NCI-H748 (cell line): ENCODE results near the gene RORC.
"Not testable (repeated sequence)": the region's sequence is repeated elsewhere in the genome, so short reads cannot be mapped to it uniquely, and the experiment has no call there.

Experiments
- DNase-seq: peaks from one replicate; lab custom pipeline; 2025; ENCODE audit not compliant: unreplicated experiment; lab: John Stamatoyannopoulos, UW

The RORC gene

GRCh38 chr1:151807131-151807530 is 24.5 kb downstream of the RORC start:
- DNase-seq, result no peak

- DNase-seq, result no peak
Observed at GRCh38 chr1:151806170-151806569, 25.4 kb downstream of the RORC start.

DNA sequence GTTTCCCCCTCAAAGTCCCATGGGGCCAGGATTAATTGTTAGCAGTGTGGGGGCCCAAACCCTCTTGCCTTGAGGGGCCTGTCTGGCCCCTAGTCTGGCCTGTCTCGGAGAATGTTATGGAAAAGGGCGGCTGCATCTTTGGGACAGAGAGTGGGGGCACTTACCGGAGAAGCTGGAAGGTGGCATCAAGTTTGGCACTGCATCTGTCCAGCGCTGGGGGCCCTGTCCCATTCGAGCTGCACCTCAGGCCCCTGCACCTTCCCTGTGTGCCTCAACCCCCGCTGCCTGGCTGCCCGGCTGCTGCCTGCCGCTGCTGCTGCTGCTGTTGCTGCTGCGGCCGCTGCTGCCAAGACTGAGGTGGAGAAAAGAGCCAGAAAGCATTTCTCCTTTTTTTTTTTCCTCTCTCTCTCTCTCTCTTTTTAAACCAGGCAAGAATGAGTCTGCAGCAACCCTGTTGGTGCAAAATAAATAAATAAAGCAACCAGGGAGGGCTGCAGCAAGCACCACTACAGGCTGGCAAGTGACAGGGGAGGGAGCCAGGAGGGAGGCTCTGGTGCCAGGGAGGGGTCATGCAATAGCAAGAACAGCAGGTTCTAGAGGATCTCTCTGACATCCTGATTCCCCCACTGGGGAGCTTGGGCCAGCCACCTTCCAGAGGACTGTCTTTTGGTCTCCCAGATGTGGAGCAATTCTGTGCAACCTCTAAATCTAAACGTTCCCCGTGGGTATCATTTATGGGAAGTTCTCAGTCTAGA is 26.4 kb downstream of the RORC start, which contains the start of gene LINGO4:
TSS of gene LINGO4 (minus strand) at position 354 of the 755 bp plus-strand sequence. CDS start 2,715 bp downstream, outside the sequence.
- no peak for DNase-seq

DNA sequence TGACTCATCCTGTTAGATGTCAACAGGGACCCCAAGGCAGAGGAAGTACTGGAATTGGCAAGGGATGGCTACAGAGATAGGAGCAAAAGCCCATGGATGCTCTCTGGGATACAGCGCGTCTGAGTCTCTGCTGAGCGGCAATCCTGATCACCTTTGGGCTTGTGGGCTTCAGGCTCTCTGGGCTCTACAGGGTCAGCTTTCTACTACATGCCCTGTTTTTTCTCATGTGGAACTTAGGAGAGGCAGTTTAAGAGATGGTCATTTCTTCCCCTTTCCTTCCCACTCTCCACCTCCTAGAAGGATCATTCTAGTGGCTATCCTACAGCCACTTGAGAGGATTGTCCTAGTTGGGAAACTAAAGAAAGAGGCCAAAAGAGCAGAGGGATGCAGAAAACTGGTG is 27.7 kb downstream of the RORC start:
- DNase-seq, result no peak

DNA sequence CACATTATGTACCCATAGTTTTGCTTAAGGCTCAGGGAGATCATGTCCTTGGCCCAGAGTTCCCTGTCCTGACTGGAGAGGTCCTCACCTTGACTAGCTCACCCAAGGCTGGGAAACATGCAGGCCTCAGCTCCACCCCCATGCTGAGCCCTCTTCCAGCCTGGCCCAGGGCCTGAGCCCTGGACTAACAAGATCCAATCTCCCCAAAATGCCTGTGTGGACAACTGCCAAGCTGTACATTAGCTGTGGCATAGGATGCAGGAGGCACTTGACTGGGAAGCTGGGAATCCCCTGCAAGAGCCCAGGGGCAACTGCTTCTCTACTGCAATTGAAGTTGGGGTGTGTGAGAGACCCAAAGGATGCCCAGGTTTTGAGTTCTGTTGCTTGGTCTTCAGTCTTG is 28.4 kb downstream of the RORC start:
- no peak for DNase-seq

DNA sequence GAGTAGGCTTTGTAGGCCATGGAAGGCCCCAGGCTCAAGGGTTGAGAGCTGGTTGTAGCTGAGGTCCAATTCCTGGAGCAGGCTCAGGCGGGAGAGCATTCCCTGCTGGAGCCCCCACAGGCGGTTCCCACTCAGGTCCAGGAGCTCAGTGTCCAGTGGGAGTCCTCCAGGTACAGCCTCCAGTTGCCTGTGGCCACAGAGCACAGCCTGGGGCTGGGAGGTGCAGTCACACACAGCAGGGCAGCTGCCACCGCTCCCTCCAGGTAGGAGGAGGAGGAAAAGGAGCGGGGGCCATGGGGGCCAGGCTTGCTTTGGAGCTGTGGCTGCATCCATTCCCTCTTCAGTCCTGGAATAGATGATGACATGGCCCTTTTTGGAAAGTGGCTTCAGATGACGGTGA is 29.2 kb downstream of the RORC start:
- DNase-seq, result no peak

GRCh38 chr1:151801846-151802245 is 29.8 kb downstream of the RORC start:
- no peak for DNase-seq

DNA sequence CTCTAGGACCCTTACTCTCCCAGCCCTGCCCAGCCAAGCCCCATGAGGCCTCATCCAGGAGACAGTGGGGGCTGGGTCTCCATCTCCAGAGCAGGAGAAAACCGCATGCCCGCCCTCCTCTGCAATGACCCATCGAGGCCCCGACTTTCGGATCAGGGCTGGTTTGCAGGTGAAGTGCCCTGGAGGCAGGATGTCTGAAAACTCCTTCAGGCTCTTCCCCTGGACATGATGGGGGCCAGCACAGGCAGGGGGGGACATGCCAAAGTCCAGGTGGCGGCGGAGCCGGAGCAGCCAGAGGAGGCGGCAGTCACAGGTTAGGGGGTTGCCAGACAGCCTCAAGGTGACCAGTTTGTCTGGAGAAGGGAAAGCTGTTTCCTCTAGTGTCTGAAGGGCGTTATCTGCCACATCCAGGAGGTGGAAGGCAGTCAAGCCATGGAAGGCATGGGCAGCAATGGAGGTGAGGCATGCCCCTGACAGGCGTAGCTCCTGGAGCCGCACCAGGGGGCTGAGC is 30.2 kb downstream of the RORC start:
- DNase-seq, result no peak

DNA sequence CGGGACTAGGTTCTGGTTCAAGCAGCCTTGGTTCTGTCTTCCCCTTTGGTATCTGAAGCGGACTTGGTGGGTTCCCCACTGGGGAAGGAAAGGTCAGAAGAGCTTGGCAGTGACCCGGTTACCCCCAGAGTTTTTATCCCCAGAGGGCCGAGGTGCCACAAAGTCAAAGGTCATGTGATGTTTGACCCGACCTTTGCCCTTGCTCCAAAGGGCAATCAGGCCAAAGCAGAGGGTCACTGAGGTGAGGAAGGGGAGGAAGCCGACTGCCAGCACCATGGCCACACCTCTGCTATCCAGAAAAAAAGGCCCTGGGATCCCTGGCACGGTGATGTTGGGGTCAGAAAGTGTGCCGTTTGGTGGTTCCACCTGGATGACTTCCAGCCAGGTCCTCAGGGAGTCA is 30.8 kb downstream of the RORC start:
- no peak for DNase-seq

GRCh38 chr1:151799179-151800022 is 32.2 kb downstream of the RORC start:
- no peak for DNase-seq

DNA sequence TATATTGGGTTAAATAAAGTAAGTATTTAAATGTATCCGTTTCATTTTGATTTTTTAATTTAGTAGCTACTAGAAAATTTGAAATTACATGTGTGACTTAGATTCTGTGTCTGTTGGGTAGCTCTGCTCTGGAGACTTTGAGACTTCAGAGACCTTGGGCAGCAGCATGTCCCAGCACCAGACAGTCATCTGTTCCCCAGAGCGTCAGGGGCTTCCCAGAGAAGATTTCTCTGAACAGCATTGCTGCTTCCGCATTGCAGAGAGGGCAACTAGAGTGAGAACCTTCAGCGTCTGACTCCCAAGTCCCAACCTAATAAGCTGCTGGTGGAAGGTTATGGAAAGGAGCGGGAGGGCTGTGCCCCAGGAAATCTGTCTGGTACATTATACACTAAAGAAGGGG is 33.0 kb downstream of the RORC start:
- no peak for DNase-seq

DNA sequence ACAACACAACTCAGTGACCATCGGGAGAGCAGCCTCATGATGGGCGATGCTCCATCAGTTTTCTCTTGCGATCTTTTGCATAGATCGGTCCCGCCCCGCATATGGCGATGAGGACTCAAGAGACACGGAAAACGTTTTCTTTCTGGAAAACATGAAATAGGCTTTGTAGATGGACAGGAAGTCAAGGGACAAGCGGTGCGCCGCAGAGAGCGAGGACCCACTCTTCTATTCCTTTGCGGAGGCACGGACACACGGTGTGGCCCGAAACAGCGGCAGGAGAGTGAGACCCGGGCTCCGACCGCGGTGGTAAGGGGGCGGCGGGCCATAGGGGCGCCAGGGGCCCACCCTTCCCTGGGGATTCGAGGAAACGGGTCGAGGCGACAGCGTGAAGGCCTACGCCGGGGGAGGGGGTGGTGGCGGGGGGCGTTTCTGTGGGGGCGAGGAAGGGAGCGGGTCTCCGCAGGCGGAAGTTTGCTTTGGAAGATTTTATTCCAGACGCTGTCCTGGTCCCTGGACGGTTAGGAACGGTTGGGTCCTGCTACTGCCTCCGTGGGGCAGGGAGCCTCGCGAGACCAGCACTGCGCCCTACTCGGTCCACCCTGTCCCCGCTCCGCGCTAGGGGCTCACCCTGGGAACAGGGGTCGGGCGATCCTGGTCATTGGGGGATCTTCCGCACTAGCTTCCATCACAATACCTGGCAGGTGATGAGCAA is 40.5 kb downstream of the RORC start:
- peak; percentile 57 for DNase-seq

- peak; percentile 100 for DNase-seq
Observed at GRCh38 chr1:151790071-151790939, 41.3 kb downstream of the RORC start, which contains the start of gene TDRKH. Gene TDRKH (minus strand): TSS chr1:151790500. CDS start chr1:151783022, 7,478 bp downstream.

- DNase-seq, result no peak
Observed at GRCh38 chr1:151787689-151788088, 43.9 kb downstream of the RORC start.

DNA sequence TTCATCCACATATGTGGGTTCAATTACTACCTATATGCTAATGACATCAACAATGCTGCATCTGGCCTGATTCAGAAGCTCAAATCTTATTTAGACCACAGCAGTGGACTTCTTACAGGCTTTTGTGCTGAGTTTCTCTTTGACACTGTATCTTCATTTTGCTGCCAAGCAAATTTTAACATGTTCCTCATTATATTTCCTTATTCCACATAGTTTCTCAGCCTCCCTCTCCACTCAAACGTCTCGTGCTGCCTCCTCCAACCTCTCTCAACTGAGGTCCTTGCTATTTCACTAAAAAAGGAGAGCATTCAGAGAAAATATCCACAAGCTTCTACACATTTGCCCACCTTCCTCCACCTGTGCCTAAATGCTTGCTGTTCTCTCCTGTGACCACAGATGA is 47.8 kb downstream of the RORC start:
- DNase-seq, result no peak

DNA sequence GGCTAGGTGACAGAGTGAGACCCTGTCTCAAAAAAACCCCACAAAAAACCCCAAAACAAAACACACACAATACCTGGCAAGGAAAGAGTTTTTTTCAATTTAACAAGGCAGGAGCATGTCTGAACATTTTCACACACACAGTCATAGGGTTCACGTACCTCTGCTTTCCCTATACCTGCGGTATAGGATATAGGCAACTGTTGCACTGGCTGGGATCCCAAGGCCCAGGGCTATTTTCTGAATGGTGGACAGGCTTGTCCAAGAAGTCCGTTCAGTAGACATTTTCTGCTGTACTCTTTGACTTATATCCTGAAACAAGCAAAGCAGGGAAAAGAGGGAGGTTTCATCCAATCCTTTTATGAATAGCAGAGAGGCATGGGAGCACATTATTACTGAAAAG is 48.9 kb downstream of the RORC start:
- DNase-seq, result no peak

DNA sequence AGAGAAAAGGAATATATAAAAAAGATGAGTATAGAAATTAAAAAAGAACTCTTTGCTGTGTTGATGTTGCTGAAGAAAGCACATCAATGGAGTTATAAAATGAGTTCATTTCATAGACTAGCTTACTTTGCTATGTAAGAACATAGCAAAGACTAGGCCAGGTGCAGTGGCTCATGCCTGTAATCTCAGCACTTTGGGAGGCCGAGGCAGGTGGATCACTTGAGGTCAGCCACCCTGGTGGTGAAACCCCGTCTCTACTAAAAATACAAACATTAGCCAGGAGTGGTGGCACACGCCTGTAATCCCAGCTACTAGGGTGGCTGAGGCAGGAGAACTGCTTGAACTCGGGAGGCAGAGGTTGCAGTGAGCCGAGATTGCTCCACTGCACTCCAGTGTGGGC is 49.6 kb downstream of the RORC start:
- DNase-seq, result not testable (repeated sequence)

GRCh38 chr1:151780736-151781135 is 50.9 kb downstream of the RORC start:
- DNase-seq, result not testable (repeated sequence)

DNA sequence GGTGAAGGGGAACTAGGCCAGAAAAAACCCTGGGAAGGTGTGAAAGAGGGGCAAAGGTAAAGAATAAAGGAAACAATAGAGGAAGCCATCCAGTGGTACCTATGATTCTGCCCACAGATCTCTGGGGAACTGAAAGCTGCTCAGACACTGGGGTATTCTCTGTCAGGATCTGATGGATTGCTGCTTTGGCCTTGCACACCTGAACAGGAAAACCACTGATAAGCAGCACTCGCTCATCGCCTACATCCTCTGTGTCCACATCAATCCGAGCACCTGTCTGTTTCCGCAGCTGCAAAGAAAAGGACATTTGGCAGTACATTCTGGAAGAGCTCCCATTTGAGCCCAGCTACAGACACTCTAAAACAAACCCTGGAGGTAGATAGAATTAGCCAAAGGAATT is 51.8 kb downstream of the RORC start:
- no peak for DNase-seq

DNA sequence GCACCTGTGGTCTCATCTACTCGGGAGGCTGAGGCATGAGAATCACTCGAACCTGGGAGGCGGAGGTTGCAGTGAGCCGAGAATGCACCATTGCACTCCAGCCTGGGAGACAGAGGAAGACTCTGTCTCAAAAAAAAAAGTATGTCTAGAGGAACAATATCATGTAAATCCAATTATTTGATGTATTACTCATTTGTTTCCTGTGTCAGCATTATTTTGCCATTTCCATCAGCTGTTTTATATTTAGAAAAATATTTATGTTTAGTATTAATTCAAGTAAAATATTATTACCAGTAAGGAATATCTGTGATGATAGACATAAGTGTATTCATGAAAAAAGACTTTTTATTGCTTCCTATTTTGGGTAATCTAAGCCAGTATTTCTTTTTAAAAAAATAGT is 54.3 kb downstream of the RORC start:
- no peak for DNase-seq
